Measurements from ENCODE around the gene DOCK4.
A peak's percentile ranks its signal among the peaks of the same experiment; 100 is the strongest.

DOCK4 gene

GRCh38 chr7:111958896-111959295 lies 247.3 kb downstream of the DOCK4 start:
- in situ Hi-C loops (cut with MboI; ENCODE audit: low pct_unique_long_range_greater_than_20kb, low sequenced_read_pairs) = no loop called here
- no peak for DNase-seq

- no peak for DNase-seq
- in situ Hi-C loops (cut with MboI; ENCODE audit: low pct_unique_long_range_greater_than_20kb, low sequenced_read_pairs) = no loop called here
Measured at GRCh38 chr7:111958431-111958830, 247.8 kb downstream of the DOCK4 start.

GRCh38 chr7:111955616-111956015 lies 250.6 kb downstream of the DOCK4 start:
- in situ Hi-C loops (cut with MboI; ENCODE audit: low pct_unique_long_range_greater_than_20kb, low sequenced_read_pairs) = no loop called here

GRCh38 chr7:111954474-111955381 lies 251.5 kb downstream of the DOCK4 start:
- no peak for DNase-seq
- in situ Hi-C loops (cut with MboI; ENCODE audit: low pct_unique_long_range_greater_than_20kb, low sequenced_read_pairs) = no loop called here

More at GRCh38 chr7:111955616-111956015, 250.6 kb downstream of the DOCK4 start:
- DNase-seq = no peak

- in situ Hi-C loops (cut with MboI; ENCODE audit: low pct_unique_long_range_greater_than_20kb, low sequenced_read_pairs) = no loop called here
- no peak for DNase-seq
Measured at GRCh38 chr7:111954056-111954455, 252.1 kb downstream of the DOCK4 start.

GRCh38 chr7:111953611-111954010 lies 252.6 kb downstream of the DOCK4 start:
- peak; percentile 22 for DNase-seq
- in situ Hi-C loops (cut with MboI; ENCODE audit: low pct_unique_long_range_greater_than_20kb, low sequenced_read_pairs) = no loop called here

- in situ Hi-C loops (cut with MboI; ENCODE audit: low pct_unique_long_range_greater_than_20kb, low sequenced_read_pairs) = no loop called here
- DNase-seq = no peak
Measured at GRCh38 chr7:111952783-111953182, 253.4 kb downstream of the DOCK4 start.

GRCh38 chr7:111951052-111951451 lies 255.1 kb downstream of the DOCK4 start:
- DNase-seq = no peak
- in situ Hi-C loops (cut with MboI; ENCODE audit: low pct_unique_long_range_greater_than_20kb, low sequenced_read_pairs) = no loop called here

GRCh38 chr7:111942450-111943081 lies 263.6 kb downstream of the DOCK4 start:
- DNase-seq = no peak
- in situ Hi-C loops (cut with MboI; ENCODE audit: low pct_unique_long_range_greater_than_20kb, low sequenced_read_pairs) = no loop called here

- in situ Hi-C loops (cut with MboI; ENCODE audit: low pct_unique_long_range_greater_than_20kb, low sequenced_read_pairs) = no loop called here
- DNase-seq = no peak
Measured at GRCh38 chr7:111937163-111937562, 269.0 kb downstream of the DOCK4 start.

- DNase-seq = no peak
- in situ Hi-C loops (cut with MboI; ENCODE audit: low pct_unique_long_range_greater_than_20kb, low sequenced_read_pairs) = no loop called here
Measured at GRCh38 chr7:111933609-111934008, 272.6 kb downstream of the DOCK4 start.

- no peak for DNase-seq
- in situ Hi-C loops (cut with MboI; ENCODE audit: low pct_unique_long_range_greater_than_20kb, low sequenced_read_pairs) = no loop called here
Measured at GRCh38 chr7:111931958-111932357, 274.2 kb downstream of the DOCK4 start.

GRCh38 chr7:111931016-111931517 lies 275.1 kb downstream of the DOCK4 start:
- no peak for DNase-seq
- in situ Hi-C loops (cut with MboI; ENCODE audit: low pct_unique_long_range_greater_than_20kb, low sequenced_read_pairs) = no loop called here

GRCh38 chr7:111929264-111929663 lies 276.9 kb downstream of the DOCK4 start:
- in situ Hi-C loops (cut with MboI; ENCODE audit: low pct_unique_long_range_greater_than_20kb, low sequenced_read_pairs) = no loop called here
- DNase-seq = no peak

GRCh38 chr7:111927353-111928019 lies 278.7 kb downstream of the DOCK4 start:
- in situ Hi-C loops (cut with MboI; ENCODE audit: low pct_unique_long_range_greater_than_20kb, low sequenced_read_pairs) = no loop called here

GRCh38 chr7:111920329-111920728 lies 285.9 kb downstream of the DOCK4 start:
- in situ Hi-C loops (cut with MboI; ENCODE audit: low pct_unique_long_range_greater_than_20kb, low sequenced_read_pairs) = no loop called here
- no peak for DNase-seq

More at GRCh38 chr7:111927353-111928019, 278.7 kb downstream of the DOCK4 start:
- no peak for DNase-seq

GRCh38 chr7:111919631-111920179 lies 286.5 kb downstream of the DOCK4 start:
- in situ Hi-C loops (cut with MboI; ENCODE audit: low pct_unique_long_range_greater_than_20kb, low sequenced_read_pairs) = no loop called here

GRCh38 chr7:111919164-111919563 lies 287.0 kb downstream of the DOCK4 start:
- in situ Hi-C loops (cut with MboI; ENCODE audit: low pct_unique_long_range_greater_than_20kb, low sequenced_read_pairs) = no loop called here

More at GRCh38 chr7:111919631-111920179, 286.5 kb downstream of the DOCK4 start:
- DNase-seq = no peak

GRCh38 chr7:111918461-111918860 lies 287.7 kb downstream of the DOCK4 start:
- DNase-seq = no peak
- in situ Hi-C loops (cut with MboI; ENCODE audit: low pct_unique_long_range_greater_than_20kb, low sequenced_read_pairs) = no loop called here

More at GRCh38 chr7:111919164-111919563, 287.0 kb downstream of the DOCK4 start:
- DNase-seq = no peak

All from KBM-7 (cell line).